Fibroblast of the conjunctiva (primary cell): ENCODE results near the gene TRIP13.

Experiments used
- DNase-seq: peaks from one replicate; pipeline ENCODE4 v3.0.0-alpha.2; 2010; ENCODE audit warnings: low read depth

TRIP13 gene

GRCh38 chr5:855771-856530, 36.7 kb upstream of the TRIP13 start:
- DNase-seq = no peak

- DNase-seq = no peak
These were observed 35.9 kb upstream of the TRIP13 start for GRCh38 chr5:856531-857425.

GRCh38 chr5:858726-859125, 34.0 kb upstream of the TRIP13 start:
- no peak for DNase-seq

DNA sequence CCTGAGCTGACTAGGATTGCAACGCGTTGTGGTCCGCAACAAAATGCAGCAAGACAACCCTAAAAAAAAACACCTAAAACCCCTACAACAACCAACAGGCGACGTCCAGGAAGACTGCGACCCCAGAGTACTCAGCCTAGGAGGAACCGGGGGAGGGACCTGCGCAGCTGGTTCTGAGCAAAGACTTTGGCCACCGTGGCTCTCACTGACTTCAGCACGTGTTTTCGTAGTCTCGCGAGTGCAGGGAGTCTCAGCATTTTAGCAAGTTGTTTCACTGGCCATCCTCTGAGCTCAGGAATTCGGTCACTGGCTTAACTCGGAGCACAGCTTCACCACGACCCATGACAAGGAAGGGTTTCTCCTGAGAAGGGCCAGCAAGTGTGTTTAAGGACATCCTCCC, 33.3 kb upstream of the TRIP13 start:
- no peak for DNase-seq

- no peak for DNase-seq
These were observed 32.8 kb upstream of the TRIP13 start for GRCh38 chr5:859798-860296.

DNA sequence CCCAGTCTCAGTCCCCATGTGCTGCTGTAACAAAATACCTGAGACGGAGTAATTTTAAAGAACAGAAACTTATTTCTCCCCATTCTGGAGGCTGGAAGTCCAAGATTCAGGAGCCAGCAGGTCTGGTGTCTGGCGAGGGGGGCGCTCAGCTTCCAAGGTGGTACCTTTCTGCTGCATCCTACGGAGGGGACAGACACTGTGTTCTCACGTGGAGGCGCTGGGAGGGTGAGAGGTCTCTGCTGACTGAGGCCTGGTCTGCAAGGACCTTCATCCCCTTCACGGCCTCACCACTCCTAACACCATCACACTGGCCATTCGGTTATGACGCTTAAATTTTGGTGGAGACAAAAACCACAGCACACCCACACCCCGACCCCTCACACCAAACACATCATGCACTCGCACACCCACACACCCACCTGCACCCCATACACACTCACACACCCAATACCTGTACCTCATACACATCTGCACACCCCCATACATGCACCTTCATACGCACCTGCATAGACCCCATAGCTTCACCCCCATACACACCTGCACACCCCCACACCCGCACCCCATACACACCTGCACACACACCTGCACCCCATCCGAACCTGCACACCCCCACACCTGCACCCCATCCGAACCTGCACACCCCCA, 32.1 kb upstream of the TRIP13 start:
- DNase-seq = no peak

DNA sequence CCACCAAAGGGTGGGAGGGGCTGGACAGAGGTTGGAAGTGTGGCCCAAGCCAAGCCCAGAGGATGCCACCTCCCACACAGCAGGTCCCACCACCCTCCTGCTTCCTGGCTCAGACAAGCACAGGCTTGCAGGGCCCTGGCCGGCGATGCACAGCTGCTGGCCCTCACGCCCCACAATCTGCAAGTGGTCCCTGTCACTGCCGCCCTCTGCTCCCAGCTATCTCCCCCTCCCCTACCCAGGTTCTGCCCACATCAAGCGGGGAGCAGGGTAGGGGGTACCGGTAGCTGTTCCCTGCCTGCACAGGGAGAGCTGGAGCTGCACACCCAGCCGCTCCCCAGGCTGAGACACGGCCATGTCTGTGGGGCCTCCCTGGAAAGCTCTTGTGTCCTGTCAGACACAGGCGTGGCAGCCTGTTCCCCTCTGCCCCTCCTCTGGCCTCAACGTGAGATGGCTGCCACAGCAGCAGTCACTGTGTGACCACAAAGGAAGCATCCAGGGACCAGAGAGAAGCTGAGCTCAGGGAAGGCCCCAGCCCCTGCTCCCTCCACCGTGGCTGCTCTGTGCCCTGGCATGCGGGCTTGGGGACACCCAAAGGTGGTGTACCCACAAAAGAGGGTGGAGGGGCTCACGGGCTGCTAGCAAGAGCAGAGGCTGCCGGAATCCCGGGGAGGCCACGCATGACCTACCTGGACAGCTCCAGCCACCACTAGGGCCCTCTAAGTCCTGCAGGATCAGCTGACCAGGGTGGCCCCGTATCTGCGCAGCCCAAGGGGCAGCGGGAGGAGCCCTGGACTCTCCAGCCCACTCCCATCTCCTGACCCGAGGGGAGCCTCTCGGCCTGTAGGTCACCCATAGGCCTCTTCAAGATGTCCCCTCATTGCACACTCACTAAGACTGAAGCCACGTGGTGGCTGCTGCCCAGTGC, 31.0 kb upstream of the TRIP13 start:
- DNase-seq = no peak

- no peak for DNase-seq
These were observed 30.1 kb upstream of the TRIP13 start for GRCh38 chr5:862367-863243.

DNA sequence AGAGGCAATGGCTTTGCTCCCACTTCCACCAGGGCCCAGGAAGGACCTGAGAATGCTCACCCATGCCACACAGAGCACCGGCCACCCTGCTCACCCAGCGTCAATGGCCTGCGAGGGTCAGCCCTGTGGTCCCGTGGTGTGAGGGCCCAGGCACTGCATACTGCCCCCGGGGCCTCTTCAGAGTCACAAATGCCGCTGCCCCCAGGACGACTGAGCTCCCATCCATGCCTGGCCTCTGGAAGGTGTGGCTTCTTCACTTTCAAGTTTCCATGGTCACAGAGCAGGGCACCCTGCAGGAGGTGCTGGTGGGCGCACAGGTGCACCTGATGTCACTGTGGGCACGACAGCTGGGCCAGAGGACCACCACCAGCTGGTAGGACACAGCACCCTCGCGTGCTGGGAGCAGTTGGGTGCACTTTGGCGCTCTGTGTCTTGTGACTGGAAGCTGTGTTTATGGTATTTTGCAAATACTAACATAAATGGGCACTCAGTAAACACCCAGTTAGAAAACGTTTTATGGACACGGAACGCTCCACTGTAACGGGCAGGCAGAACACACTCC, 29.4 kb upstream of the TRIP13 start:
- no peak for DNase-seq

- no peak for DNase-seq
These were observed 28.1 kb upstream of the TRIP13 start for GRCh38 chr5:864492-865167.

GRCh38 chr5:865168-865521, 27.5 kb upstream of the TRIP13 start:
- DNase-seq = no peak

DNA sequence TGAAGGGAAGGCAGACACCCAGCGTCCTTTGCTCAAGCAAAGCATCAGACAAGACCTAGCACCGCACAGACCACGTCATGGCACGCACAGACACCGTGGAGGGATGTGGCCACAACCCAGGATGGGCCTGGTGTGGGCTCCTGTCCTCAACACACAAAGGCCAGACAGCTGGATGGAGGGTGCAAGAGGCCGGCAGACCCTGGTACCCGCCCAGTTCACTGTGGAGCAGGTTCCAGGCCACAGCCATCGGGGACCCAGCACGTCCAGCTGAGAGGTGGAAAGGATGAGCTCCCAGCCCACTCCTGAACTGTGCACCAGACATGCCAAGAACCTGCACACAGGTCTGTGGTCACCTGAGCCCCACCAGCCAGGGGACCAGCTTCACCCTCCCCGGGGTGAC, 26.9 kb upstream of the TRIP13 start:
- DNase-seq = no peak

GRCh38 chr5:867300-867870, 25.3 kb upstream of the TRIP13 start:
- no peak for DNase-seq

GRCh38 chr5:868428-869135, 24.1 kb upstream of the TRIP13 start:
- no peak for DNase-seq

DNA sequence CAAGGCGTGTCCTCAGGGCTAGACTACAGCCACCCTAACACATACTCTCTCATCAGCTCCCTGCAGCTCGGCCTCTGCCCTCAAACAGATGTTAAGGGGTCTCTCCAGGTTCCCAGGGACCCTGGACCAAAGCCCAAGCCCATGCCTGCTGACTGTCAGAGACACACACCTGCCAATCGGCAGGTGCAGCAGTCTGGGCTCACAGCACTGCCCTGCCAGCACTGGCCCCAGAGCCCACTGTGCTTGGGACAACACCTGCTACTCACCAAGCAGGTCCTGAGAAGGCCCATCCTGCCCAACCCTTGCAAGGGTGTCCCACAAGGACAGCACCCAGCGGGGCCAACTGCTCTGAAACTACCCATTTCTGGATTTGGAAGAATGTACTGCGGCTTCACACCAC, 21.7 kb upstream of the TRIP13 start:
- no peak for DNase-seq

DNA sequence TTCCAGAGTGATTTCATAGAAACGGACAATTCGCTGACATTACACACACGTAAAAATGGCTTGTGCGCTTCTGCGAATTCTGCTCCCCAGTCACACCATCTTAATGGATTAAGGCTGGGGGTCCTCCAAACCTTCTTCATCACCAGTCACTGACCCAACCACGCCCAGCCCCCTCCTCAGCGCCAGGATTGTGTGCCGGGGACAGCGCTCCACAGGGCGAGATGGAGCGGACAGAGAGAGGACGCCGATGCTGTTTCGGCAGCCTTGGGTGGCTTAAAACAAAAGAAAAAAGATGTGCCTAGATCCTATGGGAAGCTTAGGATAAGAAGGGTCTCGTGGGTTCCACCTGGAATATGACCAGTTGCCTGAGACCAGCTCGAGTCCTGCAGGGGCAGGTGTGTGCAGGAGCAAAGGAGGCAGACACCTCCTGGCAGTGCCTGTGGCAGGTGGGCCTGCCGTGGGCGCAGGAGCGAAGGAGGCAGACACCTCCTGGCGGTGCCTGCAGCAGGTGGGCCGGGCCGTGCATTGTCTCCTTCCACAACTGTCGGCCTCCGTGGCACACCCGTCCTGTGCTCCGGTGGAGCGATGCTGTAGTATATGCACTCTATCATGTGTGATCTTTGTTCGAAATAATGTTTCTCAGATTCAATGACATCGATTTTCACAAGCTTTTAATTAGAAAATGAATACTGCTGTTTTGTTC, 20.9 kb upstream of the TRIP13 start:
- no peak for DNase-seq

DNA sequence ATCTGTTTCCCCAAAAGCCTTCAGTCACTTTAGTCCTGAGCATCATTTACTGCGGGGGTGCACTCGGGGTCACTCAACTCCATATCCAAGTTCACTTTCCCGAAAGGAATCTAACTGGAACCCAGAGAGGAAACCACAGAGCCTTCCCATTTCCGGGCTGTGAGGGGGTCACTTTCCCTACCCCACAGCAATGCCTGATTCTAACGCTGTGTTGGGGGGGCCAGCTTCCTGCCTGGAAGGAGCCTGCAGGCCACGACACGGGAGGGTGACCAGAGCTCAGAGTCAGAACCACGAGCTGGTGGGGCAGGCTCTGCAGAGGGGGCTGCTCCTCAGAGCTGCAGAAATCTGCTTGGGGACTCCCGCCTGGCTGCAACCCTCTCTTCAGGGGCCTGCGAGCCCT, 20.4 kb upstream of the TRIP13 start:
- no peak for DNase-seq

DNA sequence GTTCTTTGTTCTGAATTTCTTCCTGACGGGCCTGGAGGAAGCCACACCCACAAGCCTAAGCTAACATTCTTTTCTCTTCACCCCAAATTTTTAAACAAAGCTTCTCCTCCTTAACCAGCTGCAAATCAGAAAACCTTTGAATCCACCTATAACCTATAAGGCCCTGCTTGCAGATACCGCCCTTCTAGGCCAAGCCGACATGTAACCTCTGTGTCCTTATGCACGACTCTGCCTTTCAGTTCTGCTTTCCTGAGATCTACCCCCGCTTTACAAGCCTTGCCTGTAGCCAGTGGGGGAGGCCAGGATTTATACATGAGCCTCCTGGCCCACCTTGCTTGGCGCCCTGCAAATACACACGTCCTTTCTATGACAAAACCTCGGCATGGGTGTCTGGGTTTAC, 19.4 kb upstream of the TRIP13 start:
- DNase-seq = no peak
